Activated T-cell treated with anti-CD3 and anti-CD28 coated beads, Interleukin-2, amount 50 U/mL, for 48 hours (primary cell): ENCODE results near the gene HS3ST4.
"Not testable (repeated sequence)": the region's sequence is repeated elsewhere in the genome, so short reads cannot be mapped to it uniquely, and the experiment has no call there.

Experiments
- DNase-seq, 2 experiments: peaks; one replicate each; pipeline ENCODE4 v3.0.0-alpha.2; 2020

The HS3ST4 gene

DNA sequence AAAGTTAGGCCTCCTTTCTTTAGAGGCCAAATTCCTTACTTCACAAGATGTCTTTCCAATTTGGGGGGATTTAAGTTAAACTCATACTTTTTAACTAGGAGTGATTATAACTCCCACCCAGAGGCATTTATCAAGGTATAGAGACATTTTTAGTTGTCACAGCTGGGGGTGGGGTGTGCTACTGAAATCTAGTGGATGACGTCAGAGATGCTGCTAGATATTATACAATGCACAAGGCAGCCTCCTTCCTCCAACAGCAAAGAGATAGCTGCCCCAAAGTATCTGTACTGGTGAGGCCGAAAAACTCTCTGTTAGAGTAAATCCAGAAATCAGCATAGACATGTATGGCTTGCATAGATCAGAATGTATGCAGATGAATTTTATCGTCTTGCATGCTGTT lies 324.0 kb downstream of the HS3ST4 start:
- DNase-seq: no peak

DNA sequence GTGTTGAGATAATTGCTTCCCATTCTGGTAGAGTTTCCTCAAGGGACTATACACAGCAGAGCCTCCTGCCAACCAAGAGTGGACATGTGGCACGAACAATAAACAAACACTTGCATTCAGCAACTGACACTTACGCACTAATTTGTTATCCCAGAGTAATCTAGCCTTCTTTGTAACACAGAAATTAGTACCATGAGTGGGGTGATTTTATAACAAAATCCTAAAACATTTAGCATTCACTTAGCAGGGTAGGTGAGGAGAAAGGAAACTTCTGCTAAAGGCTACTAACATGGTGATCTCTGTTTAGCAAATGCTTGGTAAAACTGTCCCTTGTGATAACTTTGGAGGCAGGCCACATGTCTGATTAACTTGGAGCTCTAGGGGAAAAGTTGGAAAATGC lies 325.2 kb downstream of the HS3ST4 start:
- no peak for DNase-seq

DNA sequence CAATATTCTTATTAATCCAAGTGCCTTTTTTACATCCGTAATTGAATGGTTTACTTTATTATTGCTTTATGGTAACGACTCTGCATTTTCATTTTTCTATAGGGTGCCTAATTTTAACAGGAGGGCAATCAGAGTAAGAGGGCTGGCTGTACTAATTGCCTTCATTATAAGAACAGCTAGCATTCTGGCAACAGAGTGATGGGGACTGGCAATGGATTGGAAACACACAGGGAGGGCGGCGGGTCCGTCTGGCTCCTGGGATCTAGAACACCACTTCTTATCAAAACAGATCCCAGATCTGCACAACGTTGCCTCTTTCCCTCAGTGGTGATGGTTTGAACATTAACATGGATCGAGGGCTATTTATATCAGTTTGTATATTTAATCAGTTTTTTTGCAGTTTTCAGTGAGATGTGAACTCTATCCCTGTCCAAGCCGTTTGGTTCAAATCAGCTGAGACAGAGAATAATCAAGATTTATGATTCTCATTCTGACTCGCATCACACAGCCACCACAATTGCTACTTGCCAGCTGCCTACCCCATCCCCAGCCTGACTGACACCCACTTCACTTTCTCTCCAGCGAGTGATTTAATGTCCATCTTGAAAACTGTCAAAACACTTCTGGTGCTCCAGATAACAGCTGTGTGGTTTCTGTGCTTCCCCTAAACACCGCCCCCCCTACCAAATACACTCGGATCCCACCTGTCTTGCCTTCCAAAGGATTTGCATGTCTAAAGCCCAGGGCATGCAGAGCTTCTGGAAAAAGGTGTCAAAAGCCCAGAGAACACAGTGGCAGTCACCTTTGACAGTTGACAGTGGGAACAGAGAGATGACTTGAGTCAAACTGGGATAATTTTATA lies 327.9 kb downstream of the HS3ST4 start:
- no peak for DNase-seq

DNA sequence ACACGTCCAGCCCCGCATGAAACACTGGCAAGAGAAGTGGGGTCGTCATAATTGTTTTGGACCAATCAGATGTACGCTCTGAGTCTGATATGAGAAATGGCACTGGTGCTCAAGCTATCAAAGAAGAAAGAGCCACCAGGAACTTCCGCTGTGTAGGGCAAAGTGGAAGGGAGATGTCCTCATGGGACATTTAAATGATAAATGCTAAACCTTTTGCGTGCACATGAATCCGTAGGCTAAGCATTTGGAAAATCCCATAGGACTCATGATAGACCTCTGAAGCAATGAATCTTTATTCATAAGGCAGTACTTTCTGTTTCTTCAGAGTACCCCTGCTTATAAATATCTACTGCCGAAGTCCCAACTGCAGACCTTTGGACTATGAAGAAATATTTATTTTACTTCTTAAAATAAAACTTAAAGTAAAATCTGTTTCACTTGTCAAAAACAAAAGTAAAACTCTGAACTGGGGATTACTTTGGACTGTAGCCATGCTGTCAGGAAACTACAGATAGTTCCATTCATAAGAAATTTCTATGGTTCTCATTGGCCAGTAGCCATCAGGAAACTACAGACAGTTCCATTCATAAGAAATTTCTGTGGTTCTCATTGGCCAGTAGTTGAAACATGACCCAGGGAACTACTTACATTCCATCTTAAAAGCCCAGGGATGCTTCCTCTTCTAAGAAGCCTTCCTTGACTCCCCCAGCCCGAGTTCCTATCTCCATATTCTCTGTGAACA lies 335.1 kb downstream of the HS3ST4 start:
- DNase-seq: no peak

DNA sequence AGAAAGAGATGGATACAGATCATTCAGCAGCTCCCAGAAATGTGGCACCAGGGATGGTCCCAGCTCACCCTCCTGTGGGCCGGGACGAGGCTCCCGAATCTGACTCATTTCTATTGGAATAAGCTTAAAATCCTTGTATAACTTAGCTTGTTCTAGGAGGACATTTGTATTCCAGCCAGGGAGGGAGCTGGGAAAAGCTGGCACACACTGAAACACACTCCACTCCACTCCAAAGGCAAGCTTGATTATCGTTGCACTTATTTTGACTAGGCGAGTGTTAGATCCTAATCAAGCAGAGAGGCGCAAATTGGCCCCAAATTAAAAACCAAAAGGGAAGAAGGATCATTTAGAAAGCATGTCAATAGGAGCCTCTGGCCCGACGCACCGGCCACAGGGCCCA lies 339.5 kb downstream of the HS3ST4 start:
- DNase-seq: no peak

DNA sequence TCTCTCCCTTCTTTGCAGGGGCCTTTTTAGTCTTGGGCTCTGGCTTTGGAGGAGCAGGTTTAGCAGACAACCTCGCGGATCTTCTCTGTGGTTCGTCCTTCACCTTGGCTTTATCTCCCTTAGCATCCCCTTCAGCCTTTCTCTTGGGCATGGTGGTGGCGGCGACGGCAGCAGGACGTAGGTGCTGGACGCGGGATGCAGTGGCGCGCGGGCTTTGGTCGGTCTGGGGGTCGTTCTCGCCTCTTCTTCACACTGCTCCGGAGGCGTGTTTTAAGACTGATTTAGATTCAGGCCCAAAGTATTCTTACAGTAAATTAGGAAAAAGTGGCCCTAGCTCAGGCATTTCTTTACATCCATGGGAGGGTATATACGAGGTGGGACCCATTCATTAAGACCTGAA lies 340.9 kb downstream of the HS3ST4 start:
- DNase-seq: not testable (repeated sequence)

DNA sequence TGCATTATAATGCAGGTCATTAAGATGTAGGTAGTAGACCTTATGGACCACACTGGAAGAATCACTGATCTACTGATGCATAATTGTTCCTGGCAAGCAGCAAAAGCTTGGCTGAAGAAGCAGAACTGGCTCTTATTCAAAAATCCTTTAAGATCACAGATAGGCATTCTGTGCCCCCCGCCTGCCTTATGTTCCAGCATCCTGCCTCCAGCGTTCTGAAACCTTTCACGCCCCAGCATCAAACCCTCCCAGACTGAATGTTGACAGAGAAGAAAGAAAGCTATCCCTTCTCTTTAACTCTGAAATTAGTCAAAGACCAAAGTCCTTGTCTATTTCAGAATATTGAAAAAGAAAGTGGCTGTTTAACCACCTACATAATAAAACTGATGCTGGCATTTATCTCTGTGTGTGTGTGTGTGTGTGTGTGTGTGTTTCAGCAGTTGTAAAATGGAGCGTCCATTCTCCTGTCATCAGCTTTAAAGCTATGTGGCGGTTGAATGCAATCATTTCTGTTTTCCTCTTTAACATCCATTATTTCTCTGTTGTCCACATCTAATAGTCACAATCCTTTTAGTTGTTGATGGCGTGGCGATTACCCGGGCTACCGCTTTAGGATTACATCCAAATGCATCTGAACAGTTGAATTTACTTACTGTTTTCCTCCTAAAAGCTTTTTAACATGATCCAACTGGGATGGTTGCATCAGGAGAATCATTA lies 350.4 kb downstream of the HS3ST4 start:
- DNase-seq: no peak

DNA sequence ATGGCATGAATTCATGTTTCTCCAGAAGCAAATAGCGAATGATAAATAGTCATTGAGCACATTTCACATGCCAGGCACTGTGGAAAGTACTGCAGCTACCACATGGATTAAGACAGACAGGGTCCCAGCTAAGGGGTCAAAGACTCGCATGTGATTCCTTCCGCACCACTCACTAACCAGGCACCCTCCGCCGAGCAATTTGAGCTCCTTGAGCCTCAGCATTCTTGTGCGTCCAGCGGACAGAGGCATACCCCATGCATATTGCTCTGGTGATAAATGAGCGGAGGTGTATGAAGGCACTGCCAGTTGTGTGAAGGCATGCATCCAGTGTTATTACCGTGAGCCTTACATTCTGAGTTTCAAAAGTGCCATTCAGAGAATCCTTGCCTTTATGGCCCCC lies 358.7 kb downstream of the HS3ST4 start:
- no peak for DNase-seq

DNA sequence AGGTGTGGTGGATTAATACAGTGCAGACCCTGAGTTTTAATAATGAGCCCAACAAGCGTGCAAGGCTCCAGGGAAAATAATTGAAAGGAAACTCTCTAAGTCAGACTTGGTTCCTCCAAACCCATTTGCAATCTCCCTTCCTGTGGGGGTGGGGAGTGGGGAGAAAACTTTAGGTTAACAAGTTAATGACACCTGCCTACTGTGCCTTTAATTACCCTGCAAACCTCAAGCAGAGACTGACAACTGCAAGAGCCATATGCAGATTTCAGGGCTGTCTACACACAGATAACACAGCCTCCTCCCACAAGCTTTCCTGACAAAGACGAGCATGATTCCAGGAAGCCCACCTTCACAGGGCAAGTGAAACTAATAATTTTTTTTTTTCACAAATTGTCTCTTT lies 359.3 kb downstream of the HS3ST4 start:
- no peak for DNase-seq

DNA sequence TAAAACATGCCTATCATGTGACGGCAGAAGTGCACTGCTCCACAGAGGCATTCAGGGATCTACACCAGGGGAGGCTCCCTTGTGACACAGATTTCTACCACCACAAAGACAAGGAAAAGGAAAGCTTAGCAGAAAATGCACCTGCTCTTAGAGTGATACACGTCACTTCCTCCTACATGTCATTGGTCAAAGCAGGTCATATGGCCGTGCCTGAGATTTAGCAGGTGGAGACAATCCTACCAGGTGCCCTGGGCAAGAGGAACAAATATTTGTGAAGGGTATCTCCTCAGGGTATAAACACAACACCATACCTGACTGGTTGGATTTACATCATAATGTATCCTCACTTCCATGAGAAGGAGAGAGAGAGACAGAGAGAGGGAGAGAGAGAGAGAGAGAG lies 362.1 kb downstream of the HS3ST4 start:
- no peak for DNase-seq

DNA sequence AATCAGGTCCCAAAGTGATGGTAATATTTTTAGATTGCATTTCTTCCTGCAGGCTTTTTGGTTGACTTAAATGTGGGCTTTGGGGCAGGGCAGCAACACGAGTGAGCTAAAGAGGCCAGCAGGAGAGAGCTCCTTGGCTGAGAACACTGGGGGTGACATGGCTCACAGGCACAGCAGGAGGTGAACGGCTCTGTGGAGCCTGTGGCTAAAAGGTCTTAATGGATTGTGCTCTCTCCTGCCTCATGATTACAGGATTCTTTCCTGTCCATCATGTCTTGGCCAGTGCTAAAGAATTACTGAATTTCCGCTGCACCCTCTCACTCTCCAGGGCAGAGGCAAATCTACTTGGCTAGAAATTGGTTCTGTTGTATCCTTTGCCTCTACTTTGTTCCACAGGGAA lies 366.6 kb downstream of the HS3ST4 start:
- DNase-seq: no peak

DNA sequence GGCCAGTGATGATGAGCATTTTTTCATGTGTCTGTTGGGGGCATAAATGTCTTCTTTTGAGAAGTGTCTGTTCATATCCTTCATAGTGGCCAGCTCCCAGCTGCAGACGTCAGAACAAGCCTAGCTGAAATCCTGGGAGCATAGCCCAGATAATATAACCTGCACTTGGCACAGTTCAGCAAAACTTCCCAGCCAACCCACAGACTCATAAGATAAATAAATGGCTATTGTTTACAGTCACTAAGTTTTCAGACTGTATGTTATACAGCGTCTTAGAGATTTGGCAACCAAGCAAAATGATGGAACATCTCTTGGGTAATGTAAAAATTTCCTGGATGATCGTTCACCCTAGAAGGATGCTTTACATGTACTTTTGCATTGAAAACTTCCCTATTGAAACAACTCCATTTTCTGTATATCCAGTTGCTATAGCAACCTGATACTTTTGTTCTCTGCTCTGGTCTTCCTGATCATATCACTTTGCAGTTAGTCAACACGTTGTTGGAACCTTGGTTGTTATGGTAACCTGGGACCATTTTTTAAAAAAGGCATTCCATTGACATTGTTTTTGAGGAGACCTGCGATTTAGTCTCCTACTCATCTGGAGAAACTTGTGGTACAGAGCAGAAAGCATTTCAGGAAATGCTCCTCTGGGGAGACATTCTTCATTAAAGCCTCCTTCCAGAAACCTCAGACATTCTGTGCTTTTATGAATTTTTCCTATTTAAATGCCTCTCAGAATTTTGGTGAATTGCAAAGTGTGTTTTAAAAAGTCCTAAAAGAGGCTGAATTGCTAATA lies 378.7 kb downstream of the HS3ST4 start:
- DNase-seq: no peak

DNA sequence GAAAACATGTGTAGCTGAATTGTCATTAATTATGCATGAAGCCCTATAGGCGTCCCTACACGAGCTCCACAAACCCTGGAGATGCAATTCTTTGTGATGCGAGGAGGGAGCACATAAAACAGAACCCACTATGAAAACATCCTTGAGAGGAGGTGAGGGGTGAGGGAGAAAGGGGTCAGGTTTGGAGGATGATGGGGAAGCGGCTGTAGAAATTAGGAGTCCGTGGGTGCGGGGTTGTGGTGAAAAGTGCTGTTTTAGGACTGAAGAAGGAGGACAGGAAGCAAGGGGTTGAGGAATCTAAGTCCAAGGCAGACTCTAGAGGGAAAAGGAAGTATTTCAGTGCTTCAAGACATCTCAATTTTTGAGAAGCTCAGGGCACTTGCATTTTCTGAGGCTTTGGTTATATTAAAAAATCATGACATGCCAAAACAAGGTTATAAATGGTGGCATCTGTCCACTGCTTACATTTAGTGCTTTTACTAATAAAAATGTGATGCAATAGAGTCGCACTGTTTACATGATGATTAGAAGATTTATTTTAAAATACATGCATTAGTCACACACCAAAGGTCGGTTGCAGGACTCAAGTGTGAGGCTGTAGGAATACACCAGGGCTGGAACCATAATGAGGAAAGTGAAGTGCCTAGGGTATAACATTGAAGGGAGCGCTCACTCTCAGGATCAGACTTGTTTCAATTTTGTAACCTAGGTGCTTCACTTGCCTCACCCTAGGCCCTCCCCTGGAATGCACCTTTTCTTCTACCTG lies 379.5 kb downstream of the HS3ST4 start:
- no peak for DNase-seq

DNA sequence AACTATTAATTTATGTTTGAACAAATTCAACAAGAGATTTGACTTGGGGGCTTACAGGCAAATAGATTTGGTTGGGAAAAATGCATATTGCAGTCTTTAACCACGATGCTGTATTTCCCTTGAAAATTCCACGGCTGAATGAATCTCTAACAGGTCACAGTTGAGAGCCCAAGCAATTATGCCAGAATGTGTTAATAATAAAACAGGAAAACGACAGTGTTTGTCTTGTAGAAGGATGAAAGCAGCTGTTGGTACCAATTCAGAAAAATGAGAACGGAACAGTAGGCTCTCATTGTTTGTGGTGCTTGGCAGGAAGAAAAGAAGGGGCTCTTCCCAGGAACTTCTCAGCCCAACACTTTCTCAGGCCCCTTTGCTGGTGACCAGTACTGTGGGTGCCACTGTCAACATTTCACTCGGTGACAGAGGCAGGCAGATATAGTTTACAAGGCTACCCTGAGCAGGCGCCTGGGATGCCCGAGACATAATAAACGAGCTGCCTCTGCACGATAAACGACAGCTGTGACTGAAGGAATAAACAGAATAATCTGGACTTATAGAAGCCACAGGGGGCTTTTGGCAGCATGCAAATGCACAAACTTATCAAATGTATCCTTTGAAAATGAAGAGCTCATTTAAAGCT lies 387.1 kb downstream of the HS3ST4 start:
- DNase-seq: no peak

DNA sequence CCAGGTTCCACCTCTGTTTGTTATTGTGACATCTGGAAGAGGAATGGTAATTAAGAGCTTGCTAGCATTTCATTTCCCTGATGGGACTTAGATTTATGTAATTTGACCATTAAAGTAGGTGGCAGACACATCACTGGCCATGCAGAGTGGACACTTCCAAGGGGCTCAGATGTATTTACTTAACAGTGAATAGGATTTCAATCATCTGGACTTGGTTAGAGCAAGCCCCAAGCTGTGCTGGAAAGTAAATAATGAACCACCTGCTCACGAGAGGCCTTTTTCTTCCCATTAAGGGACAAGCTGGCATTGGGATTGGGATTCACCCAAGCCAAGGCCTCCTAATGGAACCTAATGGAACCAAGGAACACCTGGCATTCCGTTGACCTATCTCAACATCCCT lies 395.3 kb downstream of the HS3ST4 start:
- DNase-seq: no peak

DNA sequence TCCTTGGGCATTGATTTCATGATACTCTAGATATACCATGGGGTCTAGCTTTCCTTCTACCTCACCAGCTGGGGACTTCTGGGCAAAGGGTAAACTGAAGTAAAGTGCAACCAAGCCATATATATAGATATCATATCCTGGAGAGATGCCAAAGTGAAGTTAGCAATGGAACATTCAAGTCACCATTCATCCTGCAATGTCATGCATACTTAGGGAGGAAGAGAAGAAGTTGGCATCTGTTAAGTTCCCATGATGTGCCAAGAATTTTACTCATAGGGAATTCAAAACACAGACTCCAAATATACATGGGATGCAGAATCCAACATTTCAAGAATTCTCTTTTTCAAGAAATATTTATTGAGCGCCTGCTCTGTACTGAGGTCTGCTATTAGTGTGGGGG lies 399.8 kb downstream of the HS3ST4 start:
- DNase-seq: no peak

DNA sequence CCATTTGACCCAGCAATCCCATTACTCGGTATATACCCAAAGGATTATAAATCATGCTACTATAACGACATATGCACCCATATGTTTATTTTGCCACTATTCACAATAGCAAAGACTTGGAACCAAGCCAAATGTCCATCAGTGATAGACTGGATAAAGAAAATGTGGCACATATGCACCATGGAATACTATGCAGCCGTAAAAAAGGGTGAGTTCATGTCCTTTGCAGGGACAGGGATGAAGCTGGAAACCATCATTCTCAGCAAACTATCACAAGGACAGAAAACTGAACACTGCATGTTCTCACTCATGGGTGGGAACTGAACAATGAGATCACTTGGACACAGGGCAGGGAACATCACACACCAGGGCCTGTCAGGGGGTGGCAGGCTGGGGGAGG lies 406.4 kb downstream of the HS3ST4 start:
- not testable (repeated sequence) for DNase-seq

DNA sequence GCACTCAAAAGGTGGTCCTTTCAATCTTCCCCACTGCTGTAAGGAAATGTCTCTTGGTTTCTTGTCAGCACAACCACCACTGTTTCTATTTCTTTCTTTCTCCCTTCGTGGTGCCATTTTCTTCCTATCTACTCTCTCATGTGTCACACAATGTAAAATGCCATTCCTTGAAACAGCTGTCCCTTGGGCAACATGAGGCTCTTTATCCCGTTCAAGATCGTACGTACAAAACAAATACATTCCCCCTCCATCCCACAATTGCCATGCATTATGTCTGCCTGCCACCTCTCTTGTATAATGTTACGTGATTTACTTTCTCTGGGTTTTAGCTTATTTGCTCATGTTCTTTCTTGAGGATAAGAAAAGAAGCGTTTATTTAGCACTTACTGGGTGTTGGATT lies 410.6 kb downstream of the HS3ST4 start:
- DNase-seq: no peak

DNA sequence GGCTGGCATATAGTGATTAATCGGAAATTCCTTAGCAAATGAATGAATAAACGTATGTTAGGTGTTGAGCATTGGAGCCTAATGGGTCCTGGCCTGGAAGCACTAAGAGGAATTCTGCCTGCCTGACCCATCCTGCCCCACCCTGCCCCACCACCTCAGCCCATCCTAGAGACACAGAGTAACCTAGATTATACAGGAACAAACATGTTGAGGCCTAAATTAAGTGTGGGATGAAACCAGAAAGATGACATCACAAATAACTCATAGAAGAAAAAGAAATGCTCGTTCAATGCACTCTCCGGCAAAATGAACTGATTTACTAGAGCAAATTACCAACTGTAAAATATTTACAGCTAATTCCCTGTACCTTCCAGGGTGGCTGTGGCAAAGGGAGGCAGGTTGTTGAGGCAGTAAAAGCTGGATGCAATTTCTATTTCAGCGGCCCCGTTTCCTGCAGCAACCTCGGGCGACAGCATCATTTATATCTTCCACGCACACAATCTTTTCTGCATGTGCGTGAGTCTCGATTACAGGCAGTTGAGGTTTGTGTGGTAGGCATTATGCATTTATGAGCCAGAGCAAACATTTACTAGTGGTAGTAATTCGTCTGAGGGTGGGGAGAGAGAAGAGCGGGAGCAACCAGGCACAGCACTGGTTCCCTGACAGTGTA lies 417.2 kb downstream of the HS3ST4 start:
- DNase-seq: no peak

DNA sequence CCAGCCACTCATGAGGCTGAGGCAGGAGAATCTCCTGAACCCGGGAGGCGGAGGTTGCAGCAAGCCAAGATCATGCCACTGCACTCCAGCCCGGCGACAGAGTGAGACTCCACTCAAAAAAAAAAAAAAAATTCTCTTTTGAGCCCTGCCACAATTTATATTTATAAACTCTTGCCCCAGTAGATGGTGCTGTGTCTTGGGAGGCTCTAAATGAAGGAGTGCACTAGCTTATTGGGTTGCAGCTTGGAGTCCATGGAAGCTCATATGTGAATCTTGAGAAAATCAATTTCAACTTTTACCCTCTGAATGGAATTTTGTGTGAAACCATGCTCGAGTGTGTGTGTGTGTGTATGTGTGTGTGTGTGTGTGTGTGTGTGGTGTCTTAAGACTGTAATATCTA lies 420.1 kb downstream of the HS3ST4 start:
- no peak for DNase-seq

DNA sequence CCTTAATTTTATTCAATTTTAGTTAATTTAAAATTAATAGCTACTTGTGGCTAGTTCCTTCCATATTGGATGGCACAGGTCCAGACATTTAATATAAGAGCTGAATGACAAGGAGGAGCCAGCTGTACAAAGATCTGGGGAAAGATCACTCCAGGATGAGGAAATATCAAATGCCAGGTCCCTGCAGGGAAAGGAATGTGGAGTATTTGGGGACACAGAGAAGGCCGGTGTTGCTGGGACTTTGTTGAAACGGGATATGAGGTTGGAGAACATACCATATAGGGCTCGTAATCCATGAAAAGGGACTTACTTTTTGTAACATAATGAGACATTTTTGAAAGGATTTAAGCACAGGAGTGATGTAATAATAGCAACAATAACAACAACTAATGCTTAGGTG lies 426.8 kb downstream of the HS3ST4 start:
- no peak for DNase-seq
